HG02759 (cell line): ENCODE results near the gene KCTD12.

Experiments used
- ATAC-seq: cut with Tn5 transposase; IDR thresholded peaks from one replicate; pipeline ENCODE4 v1.9.1; 2021; ENCODE audit warnings: mild to moderate bottlenecking, moderate library complexity; ENCODE audit not compliant: unreplicated experiment

The KCTD12 gene

GRCh38 chr13:76860706-76861105 is 25.5 kb downstream of the KCTD12 start:
- no peak for ATAC-seq

GRCh38 chr13:76854894-76855293 is 31.3 kb downstream of the KCTD12 start:
- no peak for ATAC-seq

- no peak for ATAC-seq
These were observed 32.1 kb downstream of the KCTD12 start for GRCh38 chr13:76853921-76854608.

- no peak for ATAC-seq
These were observed 32.7 kb downstream of the KCTD12 start for GRCh38 chr13:76853481-76853880.

- no peak for ATAC-seq
These were observed 33.2 kb downstream of the KCTD12 start for GRCh38 chr13:76852986-76853385.

- ATAC-seq: no peak
These were observed 34.2 kb downstream of the KCTD12 start for GRCh38 chr13:76851961-76852360.

GRCh38 chr13:76849493-76849892 is 36.7 kb downstream of the KCTD12 start:
- ATAC-seq: no peak

- no peak for ATAC-seq
These were observed 37.6 kb downstream of the KCTD12 start for GRCh38 chr13:76848596-76848995.

- no peak for ATAC-seq
These were observed 39.8 kb downstream of the KCTD12 start for GRCh38 chr13:76846363-76846762.

GRCh38 chr13:76845865-76846264 is 40.3 kb downstream of the KCTD12 start:
- ATAC-seq: no peak

GRCh38 chr13:76845367-76845766 is 40.8 kb downstream of the KCTD12 start:
- no peak for ATAC-seq

GRCh38 chr13:76837801-76838200 is 48.4 kb downstream of the KCTD12 start:
- ATAC-seq: no peak

- no peak for ATAC-seq
These were observed 49.9 kb downstream of the KCTD12 start for GRCh38 chr13:76836311-76836710.

GRCh38 chr13:76833441-76833954 is 52.7 kb downstream of the KCTD12 start:
- no peak for ATAC-seq

GRCh38 chr13:76832258-76832988 is 53.8 kb downstream of the KCTD12 start:
- ATAC-seq: no peak

- ATAC-seq: no peak
These were observed 55.4 kb downstream of the KCTD12 start for GRCh38 chr13:76830805-76831204.
